ENCODE data around the gene NET1. TPM values are rescaled to one million over a fixed set of nuclear protein-coding genes. Genes with fewer than 3 reads are reported as not detected.
"Not testable (repeated sequence)": the region's sequence is repeated elsewhere in the genome, so short reads cannot be mapped to it uniquely, and the experiment has no call there.

NET1 gene
- total RNA-seq, 2 experiments from 2014 or later, result 37.1 to 40.0 TPM

GRCh38 chr10:5462841-5463293 lies 50.5 kb downstream of the NET1 start:
- ChIA-PET POLR2A (interaction anchor here (1.3 kb wide), 1 partner anchor 15 kb away, joined by 3 read pairs; no protein-coding TSS in a partner anchor), CTCF (interaction anchor here (0.9 to 2.5 kb wide), 4 partner anchors 20 to 167 kb away, joined by 3 to 9 read pairs (median 4); no protein-coding TSS in a partner anchor)
- DNase-seq, result no peak
- Mint-ChIP-seq H3K4me1 (peaks cover 1% of the 10 kb centered on the region), H3K36me3 (ENCODE audit: low read depth) (peaks cover 17% of the 10 kb centered on the region), H3K4me3 (no peak overlapping the region), H3K9me3 (no peaks in the 10 kb centered on the region), H3K27me3 (no peaks in the 10 kb centered on the region), H3K27ac (no peak overlapping the region)

- Mint-ChIP-seq H3K9me3 (no peaks in the 10 kb centered on the region), H3K4me3 (no peak overlapping the region), H3K4me1 (no peaks in the 10 kb centered on the region), H3K27ac (no peak overlapping the region), H3K27me3 (no peaks in the 10 kb centered on the region), H3K36me3 (ENCODE audit: low read depth) (peaks cover 7% of the 10 kb centered on the region)
- DNase-seq, result no peak
- POLR2A ChIA-PET, result no interaction called here
- CTCF ChIA-PET, result no interaction called here
Measured at GRCh38 chr10:5464546-5464945, 52.2 kb downstream of the NET1 start.

GRCh38 chr10:5465976-5466450 lies 53.7 kb downstream of the NET1 start:
- Mint-ChIP-seq H3K4me1 (no peaks in the 10 kb centered on the region), H3K4me3 (no peak overlapping the region), H3K36me3 (ENCODE audit: low read depth) (peaks cover 3% of the 10 kb centered on the region), H3K9me3 (no peaks in the 10 kb centered on the region), H3K27me3 (no peaks in the 10 kb centered on the region), H3K27ac (no peak overlapping the region)
- no peak for DNase-seq
- ChIA-PET POLR2A (no interaction called here), CTCF (no interaction called here)

- no peaks in the 10 kb centered on the region for H3K4me1 Mint-ChIP-seq
- no peaks in the 10 kb centered on the region for H3K9me3 Mint-ChIP-seq
- no peaks in the 10 kb centered on the region for H3K27me3 Mint-ChIP-seq
- POLR2A ChIA-PET, result no interaction called here
- no peak for DNase-seq
- no peak overlapping the region for H3K4me3 Mint-ChIP-seq
- no peak overlapping the region for H3K27ac Mint-ChIP-seq
- H3K36me3 Mint-ChIP-seq (ENCODE audit: low read depth), result no peaks in the 10 kb centered on the region
- CTCF ChIA-PET, result interaction anchor here (2.2 kb wide), 1 partner anchor 156 kb away, joined by 7 read pairs; no protein-coding TSS in a partner anchor
Measured at GRCh38 chr10:5466451-5467206, 54.3 kb downstream of the NET1 start.

- H3K27me3 Mint-ChIP-seq, result no peaks in the 10 kb centered on the region
- ChIA-PET CTCF (interaction anchor here (2.2 kb wide), 1 partner anchor 156 kb away, joined by 7 read pairs; no protein-coding TSS in a partner anchor), POLR2A (no interaction called here)
- H3K36me3 Mint-ChIP-seq (ENCODE audit: low read depth), result no peaks in the 10 kb centered on the region
- H3K4me1 Mint-ChIP-seq, result no peaks in the 10 kb centered on the region
- no peaks in the 10 kb centered on the region for H3K9me3 Mint-ChIP-seq
- H3K4me3 Mint-ChIP-seq, result no peak overlapping the region
- DNase-seq, result no peak
- no peak overlapping the region for H3K27ac Mint-ChIP-seq
Measured at GRCh38 chr10:5467207-5467535, 54.8 kb downstream of the NET1 start.

GRCh38 chr10:5467634-5468255 lies 55.4 kb downstream of the NET1 start:
- no peak overlapping the region for H3K4me3 Mint-ChIP-seq
- DNase-seq, result no peak
- H3K27me3 Mint-ChIP-seq, result no peaks in the 10 kb centered on the region
- ChIA-PET CTCF (interaction anchor here (2.2 kb wide), 1 partner anchor 155 kb away, joined by 7 read pairs; no protein-coding TSS in a partner anchor), POLR2A (no interaction called here)
- no peaks in the 10 kb centered on the region for H3K9me3 Mint-ChIP-seq
- no peaks in the 10 kb centered on the region for H3K36me3 Mint-ChIP-seq (ENCODE audit: low read depth)
- no peaks in the 10 kb centered on the region for H3K4me1 Mint-ChIP-seq
- H3K27ac Mint-ChIP-seq, result no peak overlapping the region

GRCh38 chr10:5468262-5469106 lies 56.1 kb downstream of the NET1 start:
- CTCF ChIA-PET, result interaction anchor here (2.2 kb wide), 1 partner anchor 155 kb away, joined by 7 read pairs; no protein-coding TSS in a partner anchor
- Mint-ChIP-seq H3K27me3 (no peaks in the 10 kb centered on the region), H3K4me3 (no peak overlapping the region), H3K9me3 (no peaks in the 10 kb centered on the region), H3K4me1 (no peaks in the 10 kb centered on the region), H3K36me3 (ENCODE audit: low read depth) (no peaks in the 10 kb centered on the region), H3K27ac (no peak overlapping the region)
- POLR2A ChIA-PET, result no interaction called here
- DNase-seq, result no peak

- no peak overlapping the region for H3K27ac Mint-ChIP-seq
- POLR2A ChIA-PET, result no interaction called here
Measured at GRCh38 chr10:5469353-5470061, 57.1 kb downstream of the NET1 start.

GRCh38 chr10:5470062-5470751 lies 57.9 kb downstream of the NET1 start:
- H3K27me3 Mint-ChIP-seq, result no peaks in the 10 kb centered on the region
- no peaks in the 10 kb centered on the region for H3K36me3 Mint-ChIP-seq (ENCODE audit: low read depth)
- ChIA-PET CTCF (no interaction called here), POLR2A (no interaction called here)
- H3K4me1 Mint-ChIP-seq, result no peaks in the 10 kb centered on the region
- no peak overlapping the region for H3K4me3 Mint-ChIP-seq
- no peaks in the 10 kb centered on the region for H3K9me3 Mint-ChIP-seq
- no peak overlapping the region for H3K27ac Mint-ChIP-seq
- no peak for DNase-seq

More at GRCh38 chr10:5469353-5470061, 57.1 kb downstream of the NET1 start:
- no peak for DNase-seq
- no peaks in the 10 kb centered on the region for H3K36me3 Mint-ChIP-seq (ENCODE audit: low read depth)
- no peaks in the 10 kb centered on the region for H3K27me3 Mint-ChIP-seq
- CTCF ChIA-PET, result no interaction called here
- H3K4me1 Mint-ChIP-seq, result no peaks in the 10 kb centered on the region
- H3K9me3 Mint-ChIP-seq, result no peaks in the 10 kb centered on the region
- no peak overlapping the region for H3K4me3 Mint-ChIP-seq

GRCh38 chr10:5474642-5475041 lies 62.3 kb downstream of the NET1 start:
- H3K4me3 Mint-ChIP-seq; H3K27ac Mint-ChIP-seq; CTCF ChIA-PET; H3K4me1 Mint-ChIP-seq; H3K36me3 Mint-ChIP-seq (ENCODE audit: low read depth); POLR2A ChIA-PET; H3K27me3 Mint-ChIP-seq; H3K9me3 Mint-ChIP-seq; DNase-seq: not testable (repeated sequence)

- CTCF ChIA-PET, result interaction anchor here (1.1 kb wide), 1 partner anchor 33 kb away, joined by 3 read pairs; no protein-coding TSS in a partner anchor
- H3K27ac Mint-ChIP-seq; H3K9me3 Mint-ChIP-seq; H3K4me3 Mint-ChIP-seq; H3K4me1 Mint-ChIP-seq; H3K27me3 Mint-ChIP-seq; H3K36me3 Mint-ChIP-seq (ENCODE audit: low read depth); DNase-seq; POLR2A ChIA-PET: not testable (repeated sequence)
Measured at GRCh38 chr10:5475088-5475487, 62.7 kb downstream of the NET1 start.

All from activated CD4-positive, alpha-beta memory T cell treated with anti-CD3 and anti-CD28 coated beads, Interleukin-2, amount 10 ng/mL, durations not matched to agents 7 days and 5 days (primary cell).